Cerebellar nuclear complex (tissue), 1 donor: Measurements from ENCODE around the gene MUC4.

ENCODE experiments used
- DNase-seq, 2 experiments: peaks; one replicate each; lab custom pipeline; 2025; lab: John Stamatoyannopoulos, UW

MUC4 gene

GRCh38 chr3:195699860-195700259 lies 111.9 kb downstream of the MUC4 start:
- no peak for DNase-seq

- DNase-seq: no peak
Observed at GRCh38 chr3:195699388-195699771, 112.3 kb downstream of the MUC4 start.

- DNase-seq: no peak
Observed at GRCh38 chr3:195698647-195699387, 112.9 kb downstream of the MUC4 start.

- no peak for DNase-seq
Observed at GRCh38 chr3:195698325-195698646, 113.4 kb downstream of the MUC4 start.

- DNase-seq: no peak
Observed at GRCh38 chr3:195697582-195698324, 114.0 kb downstream of the MUC4 start.
